Ovary (tissue), 9 donors: Measurements from ENCODE around the gene USP36. TPM values are rescaled to one million over a fixed set of nuclear protein-coding genes. Genes with fewer than 3 reads are reported as not detected.

Experiments
- DNase-seq, 5 donors: peaks; one replicate each; pipeline ENCODE4 v3.0.0-alpha.2; 2019 to 2020
- H3K27ac ChIP-seq, 2 donors: fragments of 200-600 bp; one replicate each; pipeline versions ENCODE4 v1.5.1 to v1.8.0; 2019 to 2022
- H3K27me3 ChIP-seq: fragments of 200-600 bp; one replicate; pipeline ENCODE4 v1.8.0; 2022
- H3K36me3 ChIP-seq: fragments of 200-600 bp; sonication (generic); one replicate; pipeline ENCODE4 v1.5.1; 2019
- H3K4me1 ChIP-seq: one replicate; pipeline ENCODE4 v1.8.1; 2013; ENCODE audit warnings: mild to moderate bottlenecking, moderate library complexity; ENCODE audit not compliant: insufficient read depth
- H3K4me3 ChIP-seq: fragments of 200-600 bp; sonication (generic); one replicate; pipeline ENCODE4 v1.5.1; 2017
- H3K9me3 ChIP-seq, 2 donors: fragments of 200-600 bp in 1 of 2; sonication (generic) in 1 of 2; one replicate each; pipeline versions ENCODE4 v1.5.1 to v1.8.1; 2013 to 2019; ENCODE audit warnings: mild to moderate bottlenecking in 1 of 2, moderate library complexity in 1 of 2
- CTCF ChIP-seq, 3 donors: fragments of 450-650 bp in 2 of 3; fragments of 200-600 bp in 1 of 3; IDR thresholded peaks; one replicate each; pipeline versions ENCODE4 v1.5.1 to v1.8.0; 2016 to 2022; ENCODE audit warnings: antibody characterized with exemption in 3 of 3, mild to moderate bottlenecking in 1 of 3
- EP300 ChIP-seq: sonication (generic); formaldehyde crosslinking; IDR thresholded peaks from one replicate; pipeline ENCODE4 v1.6.1; 2017; ENCODE audit warnings: antibody characterized with exemption
- POLR2A ChIP-seq: fragments of 450-650 bp; IDR thresholded peaks from one replicate; pipeline ENCODE4 v1.6.1; 2017; ENCODE audit warnings: antibody characterized with exemption, mild to moderate bottlenecking, moderate library complexity
- WGBS, 3 donors: extraction: QIAGEN DNeasy Blood & Tissue Kit in 1 of 3; methylation state at CpG; one replicate each; pipeline versions ENCODE4 v1.1.5 to v1.1.7; 2013 to 2017; 5-methylcytosine and 5-hydroxymethylcytosine counted together
- intact Hi-C, 4 donors: fragments of 100-400 bp; cut with DNase I; formaldehyde crosslinking; loops; one replicate each; pipeline versions ENCODE4 v1.11.0 to v1.15.1; 2022 to 2023
- polyA plus RNA-seq, 2 donors: library from polyadenylated mRNA; stranded (reverse); fragments of 200-250 nt in 1 of 2; fragments of 350-450 nt in 1 of 2; fragmentation: Illumina TruSeq in 1 of 2; extraction: RNeasy Lipid Tissue Mini Kit (QIAGEN cat#74804) in 1 of 2; gene quantifications; one replicate each; pipeline ENCODE4 v1.2.3, GENCODE V29; 2013 to 2014
- total RNA-seq, 7 donors: library from RNA; depleted of rRNA in 2 of 7; stranded (reverse); fragments of >200 nt in 2 of 7; fragmentation: NEBNext Ultra II Directional in 3 of 7; extraction: Animal tissue kit (Norgen Biotek cat#: 25700) in 3 of 7; gene quantifications; one replicate each; pipeline versions ENCODE4 v1.1.0 to v1.2.4, GENCODE V29; 2016 to 2023
- donor health status: DM: no; HTN: no; CAD: no; lungs with moderate emphysema.
- donor health status: DM: no; HTN: no; CAD: no.
- donor health status: Bipolar disorder and iron deficiency.
- donor health status: DM: yes; HTN: yes; CAD: no.
- donor health status: DM: no; HTN: no; CAD: no.
- donor health status: DM: yes; HTN: yes; CAD: no.

The USP36 gene
- total and polyA plus RNA-seq, 9 donors = 38.7 to 127 (median 67.4) TPM

GRCh38 chr17:78883533-78884131, 43.0 kb upstream of the USP36 start:
- peak in 1 of 3 donors; percentile 25 for TF ChIP-seq CTCF (IDR thresholded peaks at IDR 0.05)
- TF ChIP-seq POLR2A = peak; percentile 50
- TF ChIP-seq EP300 = peak; percentile 48
- Histone ChIP-seq H3K36me3 (no peaks in the 10 kb centered on the region), H3K27ac (peak overlapping the region; percentile 70 to 84), H3K4me3 (peak overlapping the region; percentile 29), H3K4me1 (peaks cover 42% of the 10 kb centered on the region), H3K9me3 (no peaks in the 10 kb centered on the region), H3K27me3 (no peaks in the 10 kb centered on the region)
- intact Hi-C loops = loop anchor here in 2 of 4 donors (5.0 kb wide), 2 partner anchors 39 to 44 kb away; partner anchors contain the start of gene TIMP2 (in 1 of the 2)
- WGBS, 3 donors = 1 to 3% (median 2%) methylated on average over 23 to 24 of the region's 24 CpGs
- peak; percentile 77 to 88 (median 86) for DNase-seq

- intact Hi-C loops = loop anchor here in 2 of 4 donors (5.0 kb wide), 2 partner anchors 39 to 44 kb away; partner anchors contain the start of gene TIMP2 (in 1 of the 2)
- no peak for TF ChIP-seq POLR2A
- TF ChIP-seq EP300 = peak; percentile 6
- H3K27me3 ChIP-seq = no peaks in the 10 kb centered on the region
- DNase-seq = peak; percentile 62 to 78 (median 68)
- 3 to 6% (median 3%) methylated on average over 10 of the region's 10 CpGs for WGBS, 3 donors
- no peaks in the 10 kb centered on the region for H3K9me3 ChIP-seq
- H3K4me3 ChIP-seq = peak overlapping the region; percentile 27
- peak overlapping the region; percentile 70 to 84 for H3K27ac ChIP-seq
- peaks cover 42% of the 10 kb centered on the region for H3K4me1 ChIP-seq
- no peaks in the 10 kb centered on the region for H3K36me3 ChIP-seq
Observed at GRCh38 chr17:78883089-78883532, 42.5 kb upstream of the USP36 start.

- no peak for DNase-seq
- H3K9me3 ChIP-seq = no peaks in the 10 kb centered on the region
- no peaks in the 10 kb centered on the region for H3K27me3 ChIP-seq
- H3K4me3 ChIP-seq = no peak overlapping the region
- TF ChIP-seq CTCF (IDR thresholded peaks at IDR 0.05) (no peak), EP300 (no peak), POLR2A (no peak)
- H3K4me1 ChIP-seq = peaks cover 42% of the 10 kb centered on the region
- intact Hi-C loops = loop anchor here in 2 of 4 donors (5.0 kb wide), 2 partner anchors 40 to 45 kb away; partner anchors contain the start of gene TIMP2 (in 1 of the 2)
- peak overlapping the region; percentile 70 to 84 for H3K27ac ChIP-seq
- no peaks in the 10 kb centered on the region for H3K36me3 ChIP-seq
- 28 to 38% (median 30%) methylated on average over 14 of the region's 14 CpGs for WGBS, 3 donors
Observed at GRCh38 chr17:78882540-78883088, 42.0 kb upstream of the USP36 start.

- peak in 1 of 3 donors; percentile 38 for TF ChIP-seq CTCF (IDR thresholded peaks at IDR 0.05)
- TF ChIP-seq POLR2A = no peak
- no peak for TF ChIP-seq EP300
- H3K4me3 ChIP-seq = peak overlapping the region; percentile 8
- no peaks in the 10 kb centered on the region for H3K36me3 ChIP-seq
- intact Hi-C loops = loop anchor here in 2 of 4 donors (5.0 kb wide), 2 partner anchors 43 to 48 kb away; partner anchors contain the start of gene TIMP2 (in 1 of the 2)
- H3K27ac ChIP-seq = peak overlapping the region; percentile 89 to 92
- peaks cover 43% of the 10 kb centered on the region for H3K4me1 ChIP-seq
- H3K27me3 ChIP-seq = no peaks in the 10 kb centered on the region
- H3K9me3 ChIP-seq = no peaks in the 10 kb centered on the region
- DNase-seq = peak; percentile 86 to 91 (median 87)
- WGBS, 3 donors = 3 to 8% (median 3%) methylated on average over 28 of the region's 28 CpGs
Observed at GRCh38 chr17:78879635-78880186, 39.1 kb upstream of the USP36 start.
